ENCODE data around the gene LEF1. TPM values are rescaled to one million over a fixed set of nuclear protein-coding genes. Genes with fewer than 3 reads are reported as not detected.

The LEF1 gene
- total and polyA plus RNA-seq, 2 of the 8 experiments (the other 6 are each of a cell fraction or from before 2014, with no cell fraction given), result 2.6 to 5.2 TPM

DNA sequence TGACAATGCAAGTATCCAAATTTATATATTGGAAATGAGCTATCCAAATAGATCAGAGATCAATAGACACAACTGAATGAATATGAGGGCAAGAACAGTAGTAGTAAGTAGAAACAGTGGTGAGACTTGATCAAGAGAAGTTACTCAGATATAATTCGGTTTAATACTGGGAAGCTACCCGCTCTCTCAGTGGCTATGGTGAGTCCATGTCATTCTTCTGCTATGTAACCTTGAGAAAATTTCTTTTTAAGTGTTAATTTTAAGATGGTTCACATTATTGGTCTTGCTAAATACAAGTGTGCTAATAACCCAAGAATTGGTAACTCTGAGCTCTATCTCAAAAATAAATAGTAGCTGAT lies 53.6 kb downstream of the LEF1 start:
- H2AK5ac ChIP-seq (ENCODE audit: low read depth, low read length), result no peak overlapping the region
- POLR2A ChIA-PET (ENCODE audit: partially characterized antibody), result interaction anchor here (0.6 to 1.0 kb wide), 2 partner anchors 96 to 507 kb away, joined by 3 to 4 read pairs; no protein-coding TSS in a partner anchor
- no peak overlapping the region for H4K91ac ChIP-seq (replicated peaks; ENCODE audit: insufficient read length, low read length)
- H3K4me3 ChIP-seq (ENCODE audit: extremely low read depth in 1 of 4, insufficient read depth in 2 of 4, low read depth in 3 of 4, low read length in 4 of 4), result no peak overlapping the region
- H3K36me3 ChIP-seq (ENCODE audit: control insufficient read depth in 2 of 4, insufficient read depth in 4 of 4, low read length in 3 of 4), result no peaks in the 10 kb centered on the region
- no peak overlapping the region for H3K4ac ChIP-seq (replicated peaks; ENCODE audit: insufficient read length, low read depth, low read length)
- H2BK5ac ChIP-seq (ENCODE audit: low read depth, low read length), result no peak overlapping the region
- no peak overlapping the region for H2BK20ac ChIP-seq (ENCODE audit: low read length)
- H2BK12ac ChIP-seq (ENCODE audit: low read depth, low read length), result no peak overlapping the region
- FAIRE-seq (no peak), DNase-seq (ENCODE audit: low read depth in 1 of 2, low spot score in 2 of 2) (no peak)
- WGBS, 2 experiments (ENCODE audit: extremely low coverage in 1 of 2, insufficient coverage in 1 of 2, insufficient read length in 1 of 2, insufficient replicate concordance in 2 of 2, low coverage in 1 of 2, low lambda C conversion rate in 2 of 2, missing lambda C conversion rate in 1 of 2), result 92% methylated on average over 2 of the region's 2 CpGs; no CpG with 5 or more reads in 1 of the 2 experiments
- no peak overlapping the region for H3K18ac ChIP-seq (ENCODE audit: extremely low read depth, low read length)
- H3K4me2 ChIP-seq (ENCODE audit: insufficient read depth in 1 of 2, low read depth in 2 of 2, low read length in 2 of 2), result no peak overlapping the region
- H2BK15ac ChIP-seq (ENCODE audit: low read length), result no peak overlapping the region
- no peak overlapping the region for H3K27ac ChIP-seq (ENCODE audit: low read depth, low read length)
- no peak overlapping the region for H2BK120ac ChIP-seq (replicated peaks; ENCODE audit: low read depth, low read length)
- no peaks in the 10 kb centered on the region for H3K79me2 ChIP-seq (ENCODE audit: control insufficient read depth in 1 of 2, insufficient read depth in 2 of 2, low read length in 2 of 2)
- no peak overlapping the region for H2AFZ ChIP-seq (ENCODE audit: low read length)
- no peak overlapping the region for H3K14ac ChIP-seq (ENCODE audit: insufficient read length)
- no peaks in the 10 kb centered on the region for H3K9me3 ChIP-seq (ENCODE audit: insufficient read depth in 2 of 2, low read depth in 1 of 2, low read length in 1 of 2)
- no peak overlapping the region for H3K23ac ChIP-seq (ENCODE audit: insufficient read length)
- H4K5ac ChIP-seq (ENCODE audit: insufficient read length, low read depth, low read length), result no peak overlapping the region
- H3K27me3 ChIP-seq (replicated peaks in 1 of 4; ENCODE audit: control insufficient read depth in 3 of 4, extremely low read depth in 1 of 4, insufficient read depth in 3 of 4, low read length in 3 of 4), result no peaks in the 10 kb centered on the region
- no peaks in the 10 kb centered on the region for H3K79me1 ChIP-seq (ENCODE audit: low read depth, low read length)
- no peak overlapping the region for H4K8ac ChIP-seq (ENCODE audit: extremely low read depth, insufficient read depth, low read length)
- peaks cover 0 to 12% (median 8%) of the 10 kb centered on the region in 4 experiments; a peak in 5 of 7 replicates for H3K4me1 ChIP-seq (replicated peaks in 1 of 4; ENCODE audit: control insufficient read depth in 3 of 4, insufficient read depth in 4 of 4, low read length in 3 of 4)
- CTCF ChIA-PET (ENCODE audit: partially characterized antibody), result interaction anchor here (0.7 to 2.4 kb wide), 12 partner anchors 10 to 378 kb away, joined by 3 to 6 read pairs (median 4); no protein-coding TSS in a partner anchor
- H3K23me2 ChIP-seq (ENCODE audit: low read depth, low read length), result no peaks in the 10 kb centered on the region; the same call in 1 of the 2 replicates
- H3K9ac ChIP-seq (replicated peaks in 1 of 4; ENCODE audit: extremely low read depth in 1 of 4, low read depth in 3 of 4, low read length in 3 of 4), result no peak overlapping the region
- H3K56ac ChIP-seq (replicated peaks; ENCODE audit: insufficient read length, low read depth, low read length), result no peak overlapping the region
- H4K20me1 ChIP-seq (replicated peaks in 1 of 2; ENCODE audit: control insufficient read depth in 1 of 2, insufficient read depth in 2 of 2, low read length in 2 of 2), result no peaks in the 10 kb centered on the region
- TF ChIP-seq, protein P1, sequence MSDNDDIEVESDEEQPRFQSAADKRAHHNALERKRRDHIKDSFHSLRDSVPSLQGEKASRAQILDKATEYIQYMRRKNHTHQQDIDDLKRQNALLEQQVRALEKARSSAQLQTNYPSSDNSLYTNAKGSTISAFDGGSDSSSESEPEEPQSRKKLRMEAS (IDR thresholded peaks at IDR 0.05), result no peak
- TF ChIP-seq SIX5 (IDR thresholded peaks at IDR 0.05; ENCODE audit: low read depth, low read length) (no peak), GTF2F1 (IDR thresholded peaks at IDR 0.05; ENCODE audit: borderline replicate concordance, low read depth, low read length) (no peak), BCL11A (IDR thresholded peaks at IDR 0.05; ENCODE audit: low read depth in 2 of 2, low read length in 2 of 2) (no peak), SP1 (IDR thresholded peaks at IDR 0.05; ENCODE audit: low read depth, low read length) (no peak), RNF2 (IDR thresholded peaks at IDR 0.05; ENCODE audit: borderline replicate concordance, low read depth, low read length, missing control alignments, poor library complexity, severe bottlenecking) (no peak), BACH1 (IDR thresholded peaks at IDR 0.05; ENCODE audit: low read length) (no peak), POU5F1 (IDR thresholded peaks at IDR 0.05; ENCODE audit: low read depth, low read length) (no peak)
- TF ChIP-seq, protein P2, sequence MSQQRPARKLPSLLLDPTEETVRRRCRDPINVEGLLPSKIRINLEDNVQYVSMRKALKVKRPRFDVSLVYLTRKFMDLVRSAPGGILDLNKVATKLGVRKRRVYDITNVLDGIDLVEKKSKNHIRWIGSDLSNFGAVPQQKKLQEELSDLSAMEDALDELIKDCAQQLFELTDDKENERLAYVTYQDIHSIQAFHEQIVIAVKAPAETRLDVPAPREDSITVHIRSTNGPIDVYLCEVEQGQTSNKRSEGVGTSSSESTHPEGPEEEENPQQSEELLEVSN (IDR thresholded peaks at IDR 0.05), result no peak

All from H1 (cell line).